ENCODE data around the gene STEAP3. TPM values are rescaled to one million over a fixed set of nuclear protein-coding genes. Genes with fewer than 3 reads are reported as not detected.
A peak's percentile ranks its signal among the peaks of the same experiment; 100 is the strongest.

Gene STEAP3
- 1.4 and 3.4 TPM in 2 replicates for total RNA-seq (2014; rRNA removed; shearing (Covaris generic); ENCODE audit: low replicate concordance)

DNA sequence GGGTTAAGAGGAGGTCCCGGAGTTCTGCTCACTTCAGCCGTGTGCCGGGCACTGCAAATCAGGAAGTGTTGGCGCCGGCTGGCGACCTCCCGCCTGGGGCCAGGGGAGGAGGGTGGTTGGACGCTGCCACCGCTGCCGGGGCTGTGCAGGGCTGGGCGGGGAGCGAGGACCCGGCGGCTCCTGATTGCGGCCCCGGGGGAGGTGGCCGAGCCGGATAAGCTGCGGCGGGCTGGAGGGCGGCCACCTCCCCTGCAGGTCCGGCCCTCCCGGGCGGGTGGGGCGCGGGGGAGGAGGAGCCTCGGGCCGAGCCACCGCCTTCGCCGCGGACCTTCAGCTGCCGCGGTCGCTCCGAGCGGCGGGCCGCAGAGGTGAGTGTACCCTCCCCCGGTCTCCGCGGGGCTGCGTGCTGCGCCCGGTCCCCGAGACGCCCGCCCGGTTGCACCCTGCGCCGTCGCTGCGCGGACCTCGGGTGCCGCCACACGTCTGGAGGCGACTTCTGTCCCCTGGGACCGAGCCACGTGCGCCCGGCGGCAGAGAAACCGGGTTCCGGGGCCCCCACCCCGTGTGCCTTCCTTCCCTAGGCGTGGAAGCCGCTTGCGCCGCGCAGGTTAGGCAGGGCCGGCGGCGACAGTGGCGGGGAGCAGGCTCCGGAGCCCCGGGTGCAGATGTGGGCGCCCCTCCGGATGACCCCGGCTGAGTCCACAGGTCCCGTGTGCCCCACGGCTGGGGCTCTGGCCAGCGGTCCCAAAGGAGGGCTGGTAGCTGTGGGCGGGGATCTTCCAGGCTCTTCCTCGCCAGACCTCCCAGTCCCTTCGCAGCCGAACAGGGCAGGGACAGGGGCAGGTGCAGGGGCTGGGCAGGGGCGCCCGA lies at the start of gene STEAP3:
Gene STEAP3 (plus strand): TSS at position 314 of the 870 bp plus-strand sequence. CDS start 7,179 bp downstream, outside the sequence.
- DNase-seq (ENCODE audit: low read depth), result peak; percentile 80

DNA sequence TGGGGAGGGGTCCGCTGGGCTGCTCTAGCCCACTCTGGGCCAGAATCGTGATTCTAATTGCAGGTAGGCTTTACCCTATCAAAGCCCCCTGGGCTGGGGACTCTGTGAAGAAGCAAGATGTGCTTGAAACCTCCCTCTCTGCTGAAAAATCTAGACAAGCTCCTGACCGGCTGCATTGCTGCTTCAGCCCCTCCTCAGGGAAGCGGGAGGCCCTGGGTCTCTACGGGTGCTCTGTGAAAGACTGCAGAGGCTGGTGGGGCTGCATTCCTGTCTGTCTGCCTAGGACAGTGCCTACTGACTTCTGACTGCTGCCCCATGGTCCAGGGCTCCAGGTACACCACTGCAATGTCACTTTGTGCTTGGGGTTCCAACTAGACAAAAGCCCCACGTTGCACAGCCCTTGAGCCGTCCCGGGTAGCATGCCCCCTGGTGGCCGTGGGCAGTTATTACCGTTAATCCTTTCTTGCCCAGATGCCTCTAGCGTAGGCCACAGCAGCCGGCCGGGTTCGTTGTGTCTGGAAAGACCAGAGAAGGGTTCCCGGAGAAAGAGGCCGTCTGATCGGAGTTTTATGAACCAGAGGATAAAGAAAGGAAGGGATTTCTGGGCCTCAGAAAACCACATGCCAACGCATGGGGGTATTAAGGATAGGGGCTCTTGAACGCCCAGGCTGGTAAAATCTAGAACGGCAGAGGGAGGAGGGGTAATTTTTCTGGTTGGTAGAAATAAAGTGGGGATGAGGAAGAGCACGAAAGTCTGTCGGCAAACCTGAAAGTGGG lies 49.2 kb upstream of the STEAP3 start:
- DNase-seq (ENCODE audit: low read depth), result no peak
- in situ Hi-C loops (cut with HindIII; ENCODE audit: low pct_unique_long_range_greater_than_20kb, low sequenced_read_pairs), result no loop called here

More for the DNA sequence above, at the start of gene STEAP3:
- in situ Hi-C loops (cut with HindIII; ENCODE audit: low pct_unique_long_range_greater_than_20kb, low sequenced_read_pairs), result no loop called here

DNA sequence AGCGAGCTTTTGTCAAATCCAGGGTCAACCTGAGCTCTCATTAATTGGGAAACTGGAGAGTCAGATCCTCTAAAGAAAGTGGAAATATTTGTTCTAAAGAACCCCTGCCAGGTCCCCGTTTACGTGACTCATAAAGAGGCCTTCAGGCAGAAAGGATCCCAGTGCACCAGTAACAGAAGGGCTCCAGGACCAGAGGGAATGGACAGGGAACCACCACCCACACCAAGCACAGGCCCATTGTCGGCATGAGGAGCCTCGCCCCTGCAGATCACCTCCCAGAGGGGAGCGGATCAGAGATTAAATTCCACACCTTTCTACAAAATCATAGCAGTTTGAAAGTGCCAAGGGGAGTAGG lies 48.7 kb upstream of the STEAP3 start:
- no peak for DNase-seq (ENCODE audit: low read depth)
- in situ Hi-C loops (cut with HindIII; ENCODE audit: low pct_unique_long_range_greater_than_20kb, low sequenced_read_pairs), result no loop called here

- in situ Hi-C loops (cut with HindIII; ENCODE audit: low pct_unique_long_range_greater_than_20kb, low sequenced_read_pairs), result no loop called here
- no peak for DNase-seq (ENCODE audit: low read depth)
Observed at GRCh38 chr2:119175517-119175916, 48.1 kb upstream of the STEAP3 start.

- in situ Hi-C loops (cut with HindIII; ENCODE audit: low pct_unique_long_range_greater_than_20kb, low sequenced_read_pairs), result no loop called here
- DNase-seq (ENCODE audit: low read depth), result no peak
Observed at GRCh38 chr2:119177171-119177837, 46.3 kb upstream of the STEAP3 start.

DNA sequence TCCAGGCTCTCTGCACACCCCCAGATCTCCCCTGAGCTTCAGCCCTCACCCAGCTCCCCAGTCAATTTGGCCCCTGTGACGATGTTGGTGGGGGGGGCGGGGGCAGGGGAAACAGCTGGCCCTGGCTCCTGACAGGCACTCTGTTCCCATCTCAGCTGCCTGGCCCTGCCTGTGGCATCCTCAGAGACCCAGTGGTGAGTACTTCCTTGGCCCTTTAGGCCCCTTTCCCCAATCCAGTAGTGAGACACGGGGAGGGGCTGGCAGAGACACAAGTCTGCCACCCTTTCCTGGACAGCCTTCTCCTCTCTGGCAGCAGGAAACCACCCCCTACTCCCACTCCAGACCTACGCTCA lies 45.8 kb upstream of the STEAP3 start:
- DNase-seq (ENCODE audit: low read depth), result no peak
- in situ Hi-C loops (cut with HindIII; ENCODE audit: low pct_unique_long_range_greater_than_20kb, low sequenced_read_pairs), result no loop called here

- no peak for DNase-seq (ENCODE audit: low read depth)
- in situ Hi-C loops (cut with HindIII; ENCODE audit: low pct_unique_long_range_greater_than_20kb, low sequenced_read_pairs), result no loop called here
Observed at GRCh38 chr2:119178776-119179175, 44.9 kb upstream of the STEAP3 start.

DNA sequence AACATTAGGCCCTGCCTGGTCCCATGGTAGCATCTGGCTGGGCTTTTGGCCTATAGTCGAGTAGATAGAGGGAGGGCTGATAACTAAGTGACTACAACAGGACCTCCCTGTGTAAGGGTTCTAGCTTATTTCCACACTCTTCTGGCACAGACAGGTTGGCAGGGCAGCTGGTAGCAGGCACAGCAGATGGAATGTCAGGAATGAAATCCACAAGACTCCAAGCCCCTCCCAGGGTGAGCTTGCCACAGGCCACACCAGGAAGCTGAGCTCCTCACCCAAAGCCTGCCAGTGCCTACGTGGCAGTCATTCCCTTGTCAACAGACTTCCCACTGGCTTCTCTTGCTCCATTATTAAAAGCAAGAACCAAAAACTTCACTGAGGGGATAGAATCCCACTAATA lies 44.4 kb upstream of the STEAP3 start:
- DNase-seq (ENCODE audit: low read depth), result no peak
- in situ Hi-C loops (cut with HindIII; ENCODE audit: low pct_unique_long_range_greater_than_20kb, low sequenced_read_pairs), result no loop called here

- DNase-seq (ENCODE audit: low read depth), result no peak
- in situ Hi-C loops (cut with HindIII; ENCODE audit: low pct_unique_long_range_greater_than_20kb, low sequenced_read_pairs), result no loop called here
Observed at GRCh38 chr2:119179991-119180390, 43.6 kb upstream of the STEAP3 start.

DNA sequence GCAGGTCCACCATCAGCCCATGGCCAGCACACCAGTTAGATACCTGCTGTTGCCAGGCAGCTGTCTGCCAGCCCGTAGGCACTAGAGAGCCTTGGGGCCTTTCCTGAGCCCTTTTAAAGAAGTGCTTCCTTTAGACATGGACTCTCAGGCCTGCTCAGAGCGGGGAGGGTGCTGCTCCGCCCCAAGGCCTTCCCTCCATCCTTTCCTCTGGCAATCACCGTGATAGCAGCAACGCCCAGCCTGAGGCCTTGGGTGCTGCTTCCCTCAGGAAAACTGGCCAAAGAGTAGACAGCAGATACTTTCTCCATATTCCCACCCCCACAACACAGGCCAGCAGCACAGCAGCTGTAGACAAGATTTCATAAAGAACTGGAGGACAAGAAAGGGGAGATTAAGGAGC lies 42.7 kb upstream of the STEAP3 start:
- in situ Hi-C loops (cut with HindIII; ENCODE audit: low pct_unique_long_range_greater_than_20kb, low sequenced_read_pairs), result no loop called here
- no peak for DNase-seq (ENCODE audit: low read depth)

DNA sequence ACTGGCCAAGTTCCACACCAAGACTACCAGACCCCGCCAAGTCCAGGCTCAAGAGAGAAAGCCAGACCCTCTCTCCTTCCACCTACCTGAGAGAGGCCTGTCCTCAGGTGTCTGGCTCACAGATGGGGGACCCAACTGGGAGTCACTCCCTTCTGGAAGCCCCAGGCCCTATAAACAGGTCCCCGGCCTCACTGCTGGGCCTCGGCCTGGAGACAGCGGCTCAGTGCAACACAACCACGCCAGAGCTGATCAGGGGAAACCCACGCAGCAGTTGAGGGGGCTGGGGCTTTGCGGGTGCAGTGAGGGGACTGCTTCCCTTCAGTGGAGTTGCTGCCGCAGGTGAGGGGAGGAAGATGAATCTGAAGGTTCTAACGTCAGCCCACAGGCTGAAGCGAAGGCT lies 42.2 kb upstream of the STEAP3 start:
- in situ Hi-C loops (cut with HindIII; ENCODE audit: low pct_unique_long_range_greater_than_20kb, low sequenced_read_pairs), result no loop called here
- DNase-seq (ENCODE audit: low read depth), result no peak

GRCh38 chr2:119181791-119182445 lies 41.7 kb upstream of the STEAP3 start:
- in situ Hi-C loops (cut with HindIII; ENCODE audit: low pct_unique_long_range_greater_than_20kb, low sequenced_read_pairs), result no loop called here
- no peak for DNase-seq (ENCODE audit: low read depth)

GRCh38 chr2:119184512-119184911 lies 39.1 kb upstream of the STEAP3 start:
- no peak for DNase-seq (ENCODE audit: low read depth)
- in situ Hi-C loops (cut with HindIII; ENCODE audit: low pct_unique_long_range_greater_than_20kb, low sequenced_read_pairs), result no loop called here

GRCh38 chr2:119190321-119191111 lies 33.1 kb upstream of the STEAP3 start:
- no peak for DNase-seq (ENCODE audit: low read depth)
- in situ Hi-C loops (cut with HindIII; ENCODE audit: low pct_unique_long_range_greater_than_20kb, low sequenced_read_pairs), result no loop called here

DNA sequence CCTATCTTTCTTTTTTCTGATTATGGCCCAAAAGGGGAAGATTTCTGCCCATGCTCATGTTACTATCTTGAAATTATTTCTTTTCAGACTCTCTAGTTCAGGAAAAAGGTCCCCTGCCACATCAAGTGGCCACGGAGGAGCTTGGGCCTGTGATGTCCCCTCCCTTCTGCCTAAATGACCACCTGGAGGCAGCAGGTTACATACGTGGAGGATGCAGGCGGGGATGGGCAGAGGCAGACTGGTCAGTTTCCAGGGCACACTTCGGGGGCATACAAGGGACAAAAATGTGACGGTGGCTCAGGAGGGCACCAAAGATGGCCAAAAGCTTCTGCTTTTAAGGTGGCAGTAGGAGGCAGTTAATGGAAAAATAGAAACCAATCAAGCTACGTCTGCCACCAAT lies 30.7 kb upstream of the STEAP3 start:
- in situ Hi-C loops (cut with HindIII; ENCODE audit: low pct_unique_long_range_greater_than_20kb, low sequenced_read_pairs), result no loop called here
- DNase-seq (ENCODE audit: low read depth), result no peak

DNA sequence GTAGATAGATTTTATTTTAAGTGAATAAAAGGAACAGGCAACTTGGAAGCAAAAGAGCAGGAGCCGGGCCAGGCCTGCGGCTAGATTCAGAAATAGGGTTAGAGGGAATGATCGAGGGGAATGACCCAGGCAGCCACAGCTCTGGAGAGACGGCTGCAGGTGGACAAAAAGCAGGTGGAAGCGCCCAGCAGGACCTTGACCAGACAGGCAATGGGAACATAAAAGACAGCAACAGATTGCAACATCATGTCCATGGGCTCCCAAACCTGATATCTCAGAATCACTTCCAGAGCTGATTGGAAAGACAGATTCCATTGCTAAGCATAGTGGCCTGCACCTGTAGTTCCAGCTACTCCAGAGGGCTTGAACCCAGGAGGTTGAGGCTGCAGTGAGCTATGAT lies 28.6 kb upstream of the STEAP3 start:
- in situ Hi-C loops (cut with HindIII; ENCODE audit: low pct_unique_long_range_greater_than_20kb, low sequenced_read_pairs), result no loop called here
- DNase-seq (ENCODE audit: low read depth), result no peak

GRCh38 chr2:119195887-119196286 lies 27.7 kb upstream of the STEAP3 start:
- in situ Hi-C loops (cut with HindIII; ENCODE audit: low pct_unique_long_range_greater_than_20kb, low sequenced_read_pairs), result no loop called here
- no peak for DNase-seq (ENCODE audit: low read depth)
